Suprapubic skin (tissue), 4 donors: ENCODE results near the gene SULT1C3. TPM values are rescaled to one million over a fixed set of nuclear protein-coding genes. Genes with fewer than 3 reads are reported as not detected.

ENCODE experiments used
- DNase-seq, 2 donors: peaks; one replicate each; pipeline ENCODE4 v3.0.0-alpha.2; 2019; ENCODE audit warnings: low spot score in 2 of 2
- H3K27ac ChIP-seq: fragments of 200-600 bp; sonication (generic); one replicate; pipeline ENCODE4 v1.5.1; 2019
- H3K27me3 ChIP-seq: fragments of 200-600 bp; sonication (generic); one replicate; pipeline ENCODE4 v1.5.1; 2019
- H3K36me3 ChIP-seq: fragments of 200-600 bp; sonication (generic); one replicate; pipeline ENCODE4 v1.5.1; 2019
- H3K4me1 ChIP-seq: fragments of 200-600 bp; sonication (generic); one replicate; pipeline ENCODE4 v1.5.1; 2019
- H3K4me3 ChIP-seq: fragments of 200-600 bp; sonication (generic); one replicate; pipeline ENCODE4 v1.5.1; 2019; ENCODE audit warnings: mild to moderate bottlenecking
- H3K9me3 ChIP-seq: fragments of 200-600 bp; sonication (generic); one replicate; pipeline ENCODE4 v1.5.1; 2019
- EP300 ChIP-seq: sonication (generic); formaldehyde crosslinking; IDR thresholded peaks from one replicate; pipeline ENCODE4 v1.6.1; 2017; ENCODE audit warnings: antibody characterized with exemption
- POLR2A ChIP-seq, 2 donors: fragments of 450-650 bp; IDR thresholded peaks; one replicate each; pipeline ENCODE4 v1.6.1; 2017; ENCODE audit warnings: antibody characterized with exemption in 2 of 2, mild to moderate bottlenecking in 2 of 2, moderate library complexity in 2 of 2
- POLR2AphosphoS5 ChIP-seq, 3 donors: sonication (generic); formaldehyde crosslinking; IDR thresholded peaks; one replicate each; pipeline ENCODE4 v1.6.1; 2017; ENCODE audit warnings: antibody characterized with exemption in 3 of 3
- WGBS: methylation state at CpG from one replicate; pipeline ENCODE4 v1.1.5; 2018; 5-methylcytosine and 5-hydroxymethylcytosine counted together
- total RNA-seq, 4 donors: library from RNA; depleted of rRNA; stranded (reverse); fragments of >200 nt; gene quantifications; one replicate each; pipeline ENCODE4 v1.1.0, GENCODE V29; 2016
- TF ChIP-seq, protein P1 (sequence below), 2 donors: fragments of 200-600 bp in 1 of 2; fragments of 450-650 bp in 1 of 2; sonication (generic) in 1 of 2; IDR thresholded peaks; one replicate each; pipeline ENCODE4 v1.5.1; 2016 to 2019; ENCODE audit warnings: antibody characterized with exemption in 2 of 2, mild to moderate bottlenecking in 1 of 2, moderate library complexity in 1 of 2

The SULT1C3 gene
- total RNA-seq, 4 donors from 2014 or later = not detected

DNA sequence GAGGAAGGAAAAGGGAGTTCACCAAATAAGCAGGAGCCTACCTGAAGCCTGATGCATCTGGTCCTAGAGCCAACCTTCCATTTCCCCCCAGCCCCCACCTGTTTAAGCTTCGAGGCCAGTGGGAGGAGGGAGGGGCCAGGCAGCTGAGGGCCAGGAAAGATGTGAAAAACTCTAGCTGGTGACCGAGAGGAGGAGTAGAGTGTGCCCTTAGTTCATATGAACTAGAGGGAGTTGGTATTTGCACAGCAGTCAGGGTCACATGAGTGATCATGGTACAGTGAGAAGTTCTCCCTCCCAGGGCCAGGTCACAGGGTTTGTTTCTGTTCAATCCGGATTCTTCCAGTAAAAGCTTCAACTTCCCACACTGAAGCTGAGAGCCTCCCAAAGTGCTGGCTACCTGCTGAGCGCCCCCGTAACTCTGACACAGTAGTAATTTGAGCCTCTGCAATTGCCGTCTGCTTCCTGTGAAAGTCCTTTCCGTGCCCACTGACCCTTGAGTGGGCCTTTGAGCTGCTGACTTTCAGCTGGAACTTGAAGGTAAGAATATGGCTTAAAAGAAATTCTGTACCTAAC is 48.9 kb downstream of the SULT1C3 start, which contains the start of gene SULT1C2:
TSS of gene SULT1C2 (plus strand) at position 362 of the 573 bp plus-strand sequence. CDS start 4,773 bp downstream, outside the sequence.
- Histone ChIP-seq H3K27ac (no peak within 1 kb of the TSS), H3K9me3 (no peaks in the 10 kb centered on the region), H3K36me3 (no peaks in the 10 kb centered on the region), H3K4me3 (no peak within 1 kb of the TSS), H3K27me3 (peaks cover 4% of the 10 kb centered on the region), H3K4me1 (no peaks in the 10 kb centered on the region)
- TF ChIP-seq POLR2A (IDR thresholded peaks at IDR 0.05) = no peak
- no peak for TF ChIP-seq POLR2AphosphoS5 (IDR thresholded peaks at IDR 0.05)
- TF ChIP-seq EP300 = no peak
- TF ChIP-seq, protein P1, sequence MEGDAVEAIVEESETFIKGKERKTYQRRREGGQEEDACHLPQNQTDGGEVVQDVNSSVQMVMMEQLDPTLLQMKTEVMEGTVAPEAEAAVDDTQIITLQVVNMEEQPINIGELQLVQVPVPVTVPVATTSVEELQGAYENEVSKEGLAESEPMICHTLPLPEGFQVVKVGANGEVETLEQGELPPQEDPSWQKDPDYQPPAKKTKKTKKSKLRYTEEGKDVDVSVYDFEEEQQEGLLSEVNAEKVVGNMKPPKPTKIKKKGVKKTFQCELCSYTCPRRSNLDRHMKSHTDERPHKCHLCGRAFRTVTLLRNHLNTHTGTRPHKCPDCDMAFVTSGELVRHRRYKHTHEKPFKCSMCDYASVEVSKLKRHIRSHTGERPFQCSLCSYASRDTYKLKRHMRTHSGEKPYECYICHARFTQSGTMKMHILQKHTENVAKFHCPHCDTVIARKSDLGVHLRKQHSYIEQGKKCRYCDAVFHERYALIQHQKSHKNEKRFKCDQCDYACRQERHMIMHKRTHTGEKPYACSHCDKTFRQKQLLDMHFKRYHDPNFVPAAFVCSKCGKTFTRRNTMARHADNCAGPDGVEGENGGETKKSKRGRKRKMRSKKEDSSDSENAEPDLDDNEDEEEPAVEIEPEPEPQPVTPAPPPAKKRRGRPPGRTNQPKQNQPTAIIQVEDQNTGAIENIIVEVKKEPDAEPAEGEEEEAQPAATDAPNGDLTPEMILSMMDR (IDR thresholded peaks at IDR 0.05) = no peak
- DNase-seq = no peak
- WGBS = 45% methylated on average over 7 of the region's 7 CpGs

DNA sequence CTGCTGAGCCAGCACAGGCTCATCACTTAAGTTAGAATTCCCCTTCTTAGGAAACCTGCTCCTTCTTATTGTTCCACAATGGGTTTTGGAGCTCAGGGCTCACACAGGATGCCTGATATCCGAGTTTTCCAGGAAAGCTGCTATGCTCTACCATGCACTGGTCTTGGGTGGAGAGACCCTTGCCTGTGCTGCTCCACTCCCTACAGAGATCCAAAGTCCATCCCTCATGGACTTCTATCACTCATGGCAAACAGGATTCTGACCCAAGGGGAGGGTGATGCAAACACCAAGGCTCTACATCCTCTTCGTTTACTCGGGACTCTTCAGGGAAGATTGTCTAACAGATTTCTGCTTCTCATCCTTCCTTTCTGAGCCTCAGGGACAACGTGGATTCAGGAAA is 54.1 kb downstream of the SULT1C3 start:
- DNase-seq = no peak
- no peaks in the 10 kb centered on the region for H3K27me3 ChIP-seq
- H3K4me3 ChIP-seq = no peak overlapping the region
- no peaks in the 10 kb centered on the region for H3K4me1 ChIP-seq
- no peaks in the 10 kb centered on the region for H3K9me3 ChIP-seq
- no peak overlapping the region for H3K27ac ChIP-seq
- 80% methylated on average over 4 of the region's 4 CpGs for WGBS
- no peaks in the 10 kb centered on the region for H3K36me3 ChIP-seq
- no peak for TF ChIP-seq POLR2AphosphoS5 (IDR thresholded peaks at IDR 0.05)
- no peak for TF ChIP-seq EP300
- TF ChIP-seq, protein P1 (IDR thresholded peaks at IDR 0.05) = no peak

DNA sequence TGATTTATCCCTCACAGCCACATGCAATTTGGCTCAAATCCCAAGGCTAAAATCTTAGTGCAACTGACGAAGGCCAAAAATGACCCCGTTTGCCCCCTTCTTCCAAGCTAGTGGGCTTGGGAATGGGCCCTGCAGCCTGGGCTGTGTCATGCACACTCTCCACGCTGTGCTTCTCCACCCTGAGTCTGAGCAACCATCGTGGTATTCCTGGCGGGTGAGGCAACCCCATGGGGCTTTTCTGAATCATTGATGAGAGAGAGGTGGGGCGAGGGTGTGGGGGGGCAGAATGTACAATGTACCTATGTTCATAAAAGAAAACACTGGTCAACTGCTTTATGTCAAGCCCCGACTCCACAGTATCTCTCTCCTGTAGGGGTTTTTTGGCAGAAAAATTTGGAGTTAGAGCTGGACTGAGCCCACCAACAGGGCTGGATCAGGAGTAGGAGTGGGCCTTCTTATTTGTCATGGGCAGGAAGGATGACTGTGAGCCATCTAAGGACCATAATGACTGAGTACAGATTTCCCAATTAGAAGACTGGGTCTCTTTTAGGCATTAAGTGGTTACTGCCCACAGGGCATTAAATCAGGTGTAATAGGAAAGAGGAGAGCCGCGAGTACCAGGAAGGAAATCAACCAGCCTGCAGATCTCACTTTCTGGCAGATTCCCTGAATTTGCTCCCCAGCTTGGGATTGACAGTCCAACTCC is 57.8 kb downstream of the SULT1C3 start:
- H3K27ac ChIP-seq = no peak overlapping the region
- TF ChIP-seq POLR2AphosphoS5 (IDR thresholded peaks at IDR 0.05) = no peak
- TF ChIP-seq POLR2A (IDR thresholded peaks at IDR 0.05) = no peak
- TF ChIP-seq, protein P1 (IDR thresholded peaks at IDR 0.05) = no peak
- TF ChIP-seq EP300 = no peak
- no peaks in the 10 kb centered on the region for H3K27me3 ChIP-seq
- no peak overlapping the region for H3K4me3 ChIP-seq
- H3K9me3 ChIP-seq = no peaks in the 10 kb centered on the region
- WGBS = 72% methylated on average over 9 of the region's 9 CpGs
- no peaks in the 10 kb centered on the region for H3K4me1 ChIP-seq
- DNase-seq = no peak
- H3K36me3 ChIP-seq = no peaks in the 10 kb centered on the region

DNA sequence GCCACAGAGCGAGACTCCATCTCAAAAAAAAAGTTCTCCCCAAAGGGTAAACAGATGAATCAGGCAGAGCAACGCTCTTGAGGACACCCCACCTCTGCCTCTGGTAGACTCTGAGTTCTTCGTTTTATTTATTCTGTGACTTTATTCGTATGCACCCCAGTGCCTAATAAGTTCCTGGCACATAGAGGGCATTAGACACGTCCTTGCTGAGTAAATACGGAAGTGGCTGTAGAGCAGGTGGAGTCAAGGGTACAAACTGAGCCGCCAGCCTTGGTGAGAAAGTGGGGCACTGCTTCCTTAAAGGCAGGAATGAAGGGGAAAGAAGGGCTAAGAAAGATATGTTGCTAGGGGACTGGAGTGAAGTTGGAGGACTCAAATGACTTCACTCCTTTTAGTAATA is 61.8 kb downstream of the SULT1C3 start:
- DNase-seq = no peak
- 86% methylated on average over 7 of the region's 7 CpGs for WGBS
- Histone ChIP-seq H3K4me1 (no peaks in the 10 kb centered on the region), H3K27me3 (no peaks in the 10 kb centered on the region), H3K36me3 (no peaks in the 10 kb centered on the region), H3K9me3 (no peaks in the 10 kb centered on the region), H3K27ac (no peak overlapping the region), H3K4me3 (no peak overlapping the region)
- TF ChIP-seq, protein P1 (IDR thresholded peaks at IDR 0.05) = no peak
- no peak for TF ChIP-seq POLR2AphosphoS5 (IDR thresholded peaks at IDR 0.05)
- TF ChIP-seq POLR2A (IDR thresholded peaks at IDR 0.05) = no peak
- no peak for TF ChIP-seq EP300

DNA sequence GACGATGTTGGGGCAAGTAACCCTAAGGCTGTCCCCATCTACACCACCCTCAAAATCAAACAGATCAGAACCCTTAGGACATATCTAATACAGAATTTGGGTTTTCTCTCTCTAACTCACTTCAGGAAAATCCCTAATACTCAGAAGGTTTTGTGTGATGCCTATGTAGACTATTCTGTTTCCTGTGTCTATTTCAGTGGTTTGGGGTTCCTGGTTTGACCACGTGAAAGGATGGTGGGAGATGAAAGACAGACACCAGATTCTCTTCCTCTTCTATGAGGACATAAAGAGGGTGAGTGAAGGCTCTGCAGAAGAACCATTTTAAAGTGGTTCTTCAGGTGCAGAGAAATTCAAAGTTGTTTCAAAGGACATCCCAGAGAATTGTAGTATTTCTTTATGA is 65.2 kb downstream of the SULT1C3 start:
- TF ChIP-seq EP300 (no peak), POLR2AphosphoS5 (IDR thresholded peaks at IDR 0.05) (no peak), POLR2A (IDR thresholded peaks at IDR 0.05) (no peak)
- TF ChIP-seq, protein P1 (IDR thresholded peaks at IDR 0.05) = no peak

More for the DNA sequence above, 65.2 kb downstream of the SULT1C3 start:
- Histone ChIP-seq H3K9me3 (no peaks in the 10 kb centered on the region), H3K27me3 (no peaks in the 10 kb centered on the region), H3K4me3 (no peak overlapping the region), H3K4me1 (no peaks in the 10 kb centered on the region), H3K36me3 (no peaks in the 10 kb centered on the region), H3K27ac (no peak overlapping the region)
- no peak for DNase-seq
- 77% methylated on average over 2 of the region's 2 CpGs for WGBS
